Measurements from ENCODE around the gene DNAH14.

The DNAH14 gene

DNA sequence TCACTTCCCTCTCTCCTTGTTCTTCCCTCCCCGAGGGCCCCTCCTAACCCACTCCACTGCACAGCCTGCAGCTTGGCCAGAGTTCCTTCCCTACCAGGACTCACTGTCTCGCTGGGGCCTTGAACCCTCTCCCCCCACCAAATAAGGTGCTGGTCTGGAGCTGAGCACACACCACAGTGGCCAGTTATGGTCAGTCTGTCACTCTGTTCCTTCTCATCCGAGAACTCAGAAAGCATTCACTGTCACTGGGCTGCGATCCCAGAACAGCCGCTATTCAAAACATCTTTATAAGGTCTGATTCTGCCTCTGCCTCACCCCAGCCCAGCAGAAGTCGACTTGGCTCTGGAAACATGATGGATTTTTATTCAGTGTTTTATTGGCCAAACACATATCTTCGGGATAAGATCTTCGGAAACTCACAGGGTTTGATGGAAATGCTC lies 518.2 kb downstream of the DNAH14 start:
- TF ChIP-seq CTCF (IDR thresholded peaks at IDR 0.05; ENCODE audit: low read depth, low read length, missing control alignments) = no peak
- no peak for DNase-seq (ENCODE audit: low read depth)
- no peak overlapping the region for H3K4me3 ChIP-seq (ENCODE audit: low read depth, low read length)

GRCh38 chr1:225448146-225448805 lies 518.8 kb downstream of the DNAH14 start:
- H3K4me3 ChIP-seq (ENCODE audit: low read depth, low read length) = no peak overlapping the region
- no peak for TF ChIP-seq CTCF (IDR thresholded peaks at IDR 0.05; ENCODE audit: low read depth, low read length, missing control alignments)
- no peak for DNase-seq (ENCODE audit: low read depth)

Data from GM12864 (cell line).